Stimulated activated CD4-positive, alpha-beta T cell treated with anti-CD3 and anti-CD28 coated beads, Interleukin-1b, Interleukin-23, amount 100 ng/mL, for 1 hour (primary cell): ENCODE results near the gene TPSG1.

Source experiments
- DNase-seq, 2 donors: peaks; one replicate each; pipeline ENCODE4 v3.0.0-alpha.2; 2020; ENCODE audit warnings: low read depth in 2 of 2

The TPSG1 gene

DNA sequence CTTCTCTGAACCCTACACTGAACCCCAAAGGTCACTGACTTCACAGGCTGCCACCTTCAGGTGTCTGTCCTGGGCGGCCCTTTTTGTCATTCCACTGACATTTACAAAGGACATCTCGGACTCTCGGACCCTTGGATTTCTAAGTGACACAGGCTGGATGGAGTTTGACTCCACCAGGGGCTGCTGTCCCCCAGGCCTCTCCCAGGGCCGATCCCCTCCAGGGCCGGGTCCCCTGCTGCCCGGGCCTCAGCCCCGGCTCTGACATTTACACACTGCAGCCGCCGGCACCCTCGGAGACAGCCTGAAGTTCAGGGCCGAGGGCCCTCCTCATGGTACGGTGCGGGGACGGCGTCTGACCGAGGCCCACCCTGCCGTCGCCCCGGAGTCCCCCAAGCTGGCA, 48.0 kb downstream of the TPSG1 start:
- no peak for DNase-seq

- no peak for DNase-seq
These were observed 48.7 kb downstream of the TPSG1 start for GRCh38 chr16:1176280-1176897.

DNA sequence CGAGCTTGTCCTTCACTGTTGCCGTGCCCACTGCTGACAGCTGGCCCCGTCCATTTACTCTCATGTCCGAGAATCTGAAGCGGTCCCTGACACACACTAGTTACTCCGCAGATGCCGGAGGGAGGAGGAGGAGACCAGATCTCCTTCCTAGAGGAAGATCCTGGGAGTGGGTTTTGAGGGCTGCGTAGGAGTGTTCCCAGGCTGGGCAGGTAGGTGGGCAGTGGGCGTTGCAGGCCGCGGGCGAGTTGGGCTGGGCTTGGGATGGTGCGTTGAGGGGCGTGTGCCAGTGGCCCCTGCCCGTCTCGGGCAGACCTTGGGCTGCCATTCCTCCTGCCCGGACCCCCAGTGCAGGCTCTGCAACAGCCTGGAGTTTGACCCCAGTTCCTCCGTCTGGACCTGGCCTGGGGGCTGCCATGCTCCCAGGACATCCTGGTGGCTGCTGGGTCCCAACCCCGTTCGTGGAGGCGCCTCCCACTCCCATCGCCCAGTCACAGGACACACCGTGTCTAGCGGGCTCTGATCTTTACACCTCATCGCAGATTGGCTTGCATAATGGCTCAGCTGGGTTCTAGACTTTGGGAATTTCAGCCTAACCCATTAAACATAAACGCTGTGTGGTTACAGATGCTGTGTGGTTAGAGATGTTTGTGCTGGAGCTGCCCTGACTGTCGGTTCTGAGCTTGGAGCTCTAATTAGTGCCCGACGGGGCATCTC, 49.3 kb downstream of the TPSG1 start:
- no peak for DNase-seq

DNA sequence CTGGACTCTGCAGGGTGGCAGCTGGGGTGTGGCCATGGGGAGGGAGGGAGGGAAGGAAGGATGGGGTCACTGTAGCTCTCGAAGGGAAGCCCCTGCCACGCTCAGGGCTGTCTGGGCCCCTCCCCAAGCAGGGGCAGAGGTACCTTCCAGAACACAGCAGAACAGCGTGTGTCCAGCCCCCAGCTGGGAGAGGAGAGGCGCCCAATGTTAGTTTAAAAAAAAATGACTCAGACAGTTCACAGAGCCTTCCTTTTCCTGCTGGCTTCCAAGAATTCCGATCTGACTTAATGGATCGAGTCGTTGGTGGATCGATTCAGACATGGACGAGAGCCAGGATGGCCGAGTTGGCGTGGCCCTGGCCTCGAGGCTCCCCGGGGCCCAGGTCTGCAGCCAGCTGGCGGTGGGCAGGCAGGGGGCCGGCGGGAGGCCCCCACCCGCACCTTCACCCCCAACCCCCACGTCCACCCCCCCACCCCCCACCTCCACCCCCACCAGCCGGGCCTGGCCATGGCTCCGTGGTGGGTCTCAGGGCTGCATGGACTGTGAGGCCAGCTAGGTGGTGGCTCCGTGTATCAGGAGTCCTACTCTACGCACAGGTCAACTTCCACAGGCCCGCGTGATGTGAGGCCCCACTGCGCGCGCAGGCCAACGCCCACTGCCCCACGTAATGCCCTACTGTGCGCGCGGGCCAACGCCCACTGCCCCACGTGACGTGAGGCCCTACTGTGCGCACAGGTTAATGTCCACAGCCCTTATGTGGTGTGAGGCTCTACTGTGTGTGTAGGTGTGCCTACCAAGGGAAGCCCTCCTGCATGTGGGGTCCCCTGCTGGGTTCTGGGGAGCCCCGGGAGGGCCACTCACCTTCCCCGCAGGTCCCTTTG, 50.4 kb downstream of the TPSG1 start:
- no peak for DNase-seq

GRCh38 chr16:1173788-1174451, 51.1 kb downstream of the TPSG1 start:
- no peak for DNase-seq

DNA sequence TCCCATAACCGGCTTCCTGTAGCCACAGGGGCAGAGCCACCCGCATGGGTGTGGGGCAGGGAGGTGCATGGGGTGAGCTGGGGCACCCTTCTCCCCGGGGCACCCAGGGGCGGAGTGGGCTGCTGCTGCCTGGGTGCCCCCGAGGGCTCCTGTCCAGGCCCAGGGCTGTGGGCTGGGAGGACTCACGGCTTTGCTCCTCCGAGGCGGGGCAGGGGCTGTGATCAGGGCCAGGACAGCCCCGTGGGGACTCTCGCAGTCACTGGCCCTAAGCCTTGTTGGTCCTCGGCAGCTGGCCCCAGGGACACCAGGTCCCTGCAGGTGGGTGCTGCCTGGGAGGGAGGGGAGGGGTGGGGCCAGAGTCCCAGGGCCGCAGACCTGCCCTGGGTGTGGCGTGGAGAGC, 52.4 kb downstream of the TPSG1 start:
- DNase-seq: no peak

GRCh38 chr16:1171854-1172428, 53.1 kb downstream of the TPSG1 start:
- DNase-seq: no peak
